Muscle layer of duodenum (tissue), 2 donors: Measurements from ENCODE around the gene S100A14.
"Not testable (repeated sequence)": the region's sequence is repeated elsewhere in the genome, so short reads cannot be mapped to it uniquely, and the experiment has no call there.

Experiments used
- H3K27ac ChIP-seq: one replicate; pipeline ENCODE4 v1.7.0; 2013; ENCODE audit warnings: mild to moderate bottlenecking, low read length
- H3K27me3 ChIP-seq: one replicate; pipeline ENCODE4 v1.7.0; 2013; ENCODE audit warnings: low read depth, mild to moderate bottlenecking, control low read depth, low read length
- H3K36me3 ChIP-seq, 2 donors: one replicate each; pipeline ENCODE4 v1.7.0; 2013; ENCODE audit warnings: low read length in 2 of 2, control low read depth in 1 of 2, mild to moderate bottlenecking in 1 of 2; ENCODE audit not compliant: insufficient read depth in 2 of 2, control insufficient read depth in 1 of 2
- H3K4me1 ChIP-seq, 2 donors: one replicate each; pipeline ENCODE4 v1.7.0; 2013; ENCODE audit warnings: low read length in 2 of 2, mild to moderate bottlenecking in 2 of 2, control low read depth in 1 of 2, moderate library complexity in 1 of 2; ENCODE audit not compliant: insufficient read depth in 2 of 2, control insufficient read depth in 1 of 2
- H3K4me3 ChIP-seq, 2 donors: one replicate each; pipeline ENCODE4 v1.7.0; 2013; ENCODE audit warnings: low read length in 2 of 2, low read depth in 1 of 2, mild to moderate bottlenecking in 1 of 2
- H3K9me3 ChIP-seq, 2 donors: one replicate each; pipeline ENCODE4 v1.7.0; 2013; ENCODE audit warnings: low read length in 2 of 2, control low read depth in 1 of 2, mild to moderate bottlenecking in 1 of 2; ENCODE audit not compliant: control insufficient read depth in 1 of 2
- donor health status: healthy.

Gene S100A14

DNA sequence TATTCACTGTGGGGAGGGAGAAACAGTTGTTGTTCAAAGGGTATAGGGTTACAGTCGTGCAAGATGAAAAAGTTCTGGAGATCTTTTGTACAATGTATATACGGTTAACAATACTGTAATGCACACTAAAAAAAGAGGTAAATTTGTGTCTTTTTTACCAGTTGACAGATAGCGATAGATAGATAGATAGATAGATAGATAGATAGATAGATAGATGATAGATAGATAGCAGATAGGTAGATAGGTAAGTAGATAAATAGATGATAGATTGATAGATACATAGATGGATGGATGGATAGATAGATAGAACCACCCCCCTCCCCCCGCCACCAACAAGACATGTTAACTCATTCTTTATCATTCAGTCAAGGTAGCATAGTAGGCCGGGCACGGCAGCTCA is 13.4 kb downstream of the S100A14 start:
- no peaks in the 10 kb centered on the region for H3K9me3 ChIP-seq
- H3K4me1 ChIP-seq = peaks cover 4 to 5% of the 10 kb centered on the region in 2 donors
- H3K27me3 ChIP-seq = no peaks in the 10 kb centered on the region
- no peak overlapping the region for H3K27ac ChIP-seq
- no peak overlapping the region for H3K4me3 ChIP-seq
- H3K36me3 ChIP-seq = peaks cover 14 to 22% of the 10 kb centered on the region in 2 donors

- H3K9me3 ChIP-seq = no peaks in the 10 kb centered on the region
- H3K4me3 ChIP-seq = no peak overlapping the region
- no peaks in the 10 kb centered on the region for H3K36me3 ChIP-seq
- peaks cover 4 to 5% of the 10 kb centered on the region in 2 donors for H3K4me1 ChIP-seq
- no peak overlapping the region for H3K27ac ChIP-seq
- H3K27me3 ChIP-seq = no peaks in the 10 kb centered on the region
Measured at GRCh38 chr1:153599847-153600246, 16.3 kb downstream of the S100A14 start.

GRCh38 chr1:153598309-153599172 is 17.6 kb downstream of the S100A14 start:
- H3K9me3 ChIP-seq = no peaks in the 10 kb centered on the region
- no peaks in the 10 kb centered on the region for H3K27me3 ChIP-seq
- no peaks in the 10 kb centered on the region for H3K36me3 ChIP-seq
- H3K4me1 ChIP-seq = peaks cover 4 to 5% of the 10 kb centered on the region in 2 donors
- H3K4me3 ChIP-seq = no peak overlapping the region
- H3K27ac ChIP-seq = no peak overlapping the region

DNA sequence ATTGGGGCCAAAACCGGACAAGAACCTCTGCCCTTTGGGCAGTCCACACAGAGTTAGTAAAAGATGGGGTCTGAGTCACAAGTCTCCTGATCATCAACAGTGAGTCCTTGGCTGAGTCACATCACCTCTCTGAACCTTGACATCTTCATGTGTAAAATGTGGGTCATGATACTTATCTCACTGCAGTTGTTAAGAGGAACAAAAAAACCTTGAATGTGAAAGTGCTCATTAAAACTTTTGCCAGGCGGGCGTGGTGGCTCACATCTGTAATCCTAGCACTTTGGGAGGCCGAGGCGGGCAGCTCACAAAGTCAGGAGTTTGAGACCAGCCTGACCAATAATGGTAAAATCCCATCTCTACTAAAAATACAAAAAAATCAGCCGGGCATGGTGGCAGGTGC is 18.9 kb downstream of the S100A14 start:
- no peaks in the 10 kb centered on the region for H3K27me3 ChIP-seq
- no peak overlapping the region for H3K27ac ChIP-seq
- H3K9me3 ChIP-seq = no peaks in the 10 kb centered on the region
- H3K36me3 ChIP-seq = no peaks in the 10 kb centered on the region
- H3K4me1 ChIP-seq = peaks cover 4 to 5% of the 10 kb centered on the region in 2 donors
- no peak overlapping the region for H3K4me3 ChIP-seq

GRCh38 chr1:153592748-153593147 is 23.4 kb downstream of the S100A14 start:
- Histone ChIP-seq H3K4me3 (no peak overlapping the region), H3K27ac (no peak overlapping the region), H3K36me3 (no peaks in the 10 kb centered on the region), H3K4me1 (no peaks in the 10 kb centered on the region), H3K27me3 (no peaks in the 10 kb centered on the region), H3K9me3 (no peaks in the 10 kb centered on the region)

DNA sequence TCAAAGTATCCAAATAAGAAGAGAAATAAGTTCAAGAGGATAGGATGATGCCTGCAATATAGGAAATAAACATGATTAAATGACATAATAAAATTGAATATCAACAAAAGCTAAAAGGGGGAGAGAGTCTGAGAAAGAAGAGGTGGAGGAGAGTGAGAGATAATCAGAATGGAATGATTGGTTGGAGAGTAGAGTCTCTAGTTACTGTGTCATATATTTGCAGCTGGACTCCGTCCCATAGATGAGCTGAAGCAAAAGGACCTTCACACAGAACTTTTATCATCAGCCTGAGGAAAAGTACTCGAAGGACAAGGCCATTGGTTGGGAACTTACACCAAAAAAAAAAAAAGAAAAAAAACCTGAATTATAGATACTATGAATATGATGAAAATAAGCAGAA is 27.6 kb downstream of the S100A14 start:
- Histone ChIP-seq H3K27ac (no peak overlapping the region), H3K36me3 (no peaks in the 10 kb centered on the region), H3K4me3 (no peak overlapping the region), H3K4me1 (no peaks in the 10 kb centered on the region), H3K27me3 (no peaks in the 10 kb centered on the region), H3K9me3 (no peaks in the 10 kb centered on the region)

DNA sequence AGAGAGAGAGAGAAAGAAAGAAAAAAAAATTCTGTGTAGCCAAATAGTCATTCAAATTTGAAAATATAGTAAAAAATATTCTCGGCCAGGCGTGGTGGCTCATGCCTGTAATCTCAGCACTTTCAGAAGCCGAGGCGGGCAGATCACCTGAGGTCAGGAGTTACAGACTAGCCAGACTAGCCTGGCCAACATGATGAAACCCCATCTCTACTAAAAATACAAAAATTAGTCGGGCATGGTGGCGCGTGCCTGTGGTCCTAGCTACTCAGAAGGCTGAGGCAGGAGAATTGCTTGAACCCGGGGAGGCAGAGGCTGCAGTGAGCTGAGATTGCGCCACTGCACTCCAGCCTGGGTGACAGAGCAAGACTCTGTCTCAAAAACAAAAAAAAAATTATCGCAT is 28.1 kb downstream of the S100A14 start:
- H3K9me3 ChIP-seq, H3K27ac ChIP-seq, H3K4me1 ChIP-seq, H3K27me3 ChIP-seq, H3K36me3 ChIP-seq, H3K4me3 ChIP-seq: not testable (repeated sequence)

DNA sequence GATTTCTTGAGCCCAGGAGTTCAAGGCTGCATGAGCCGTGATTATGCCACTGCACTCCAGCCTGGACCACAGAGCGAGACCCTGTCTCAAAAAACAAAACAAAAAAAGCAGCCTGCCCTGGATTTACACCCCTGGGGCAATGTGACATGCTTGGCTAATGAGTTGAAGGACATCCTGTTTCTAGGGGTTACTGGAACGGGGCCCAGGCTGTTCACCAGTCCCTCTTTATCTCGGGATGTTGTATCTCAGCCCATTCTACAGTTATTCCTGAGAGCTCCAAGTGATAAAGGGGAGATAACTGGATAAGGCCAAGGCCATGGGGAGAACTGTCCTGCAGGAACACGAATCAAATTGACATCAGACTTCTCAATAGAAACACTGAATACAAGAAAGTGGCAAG is 28.8 kb downstream of the S100A14 start:
- no peak overlapping the region for H3K27ac ChIP-seq
- H3K36me3 ChIP-seq = no peaks in the 10 kb centered on the region
- no peak overlapping the region for H3K4me3 ChIP-seq
- no peaks in the 10 kb centered on the region for H3K27me3 ChIP-seq
- no peaks in the 10 kb centered on the region for H3K4me1 ChIP-seq
- no peaks in the 10 kb centered on the region for H3K9me3 ChIP-seq

DNA sequence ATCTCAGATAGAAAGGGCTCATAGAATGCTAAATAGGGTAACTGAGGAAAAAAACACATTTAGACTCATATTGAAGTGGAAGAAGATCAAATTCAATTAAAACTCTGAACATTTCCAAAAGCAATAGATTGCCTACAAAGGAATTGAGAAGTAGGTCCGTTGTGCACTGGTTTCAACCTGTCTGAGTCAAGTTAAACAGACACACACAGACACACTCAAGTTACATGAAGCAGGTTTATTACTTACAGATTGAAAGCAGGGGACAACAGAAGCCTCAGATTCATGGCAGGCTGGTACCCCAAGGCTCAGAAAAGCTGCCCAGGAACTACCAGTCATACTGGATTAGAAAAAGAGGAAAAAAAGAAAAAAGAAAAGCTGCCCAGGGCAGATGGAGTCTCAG is 29.8 kb downstream of the S100A14 start:
- no peaks in the 10 kb centered on the region for H3K9me3 ChIP-seq
- no peaks in the 10 kb centered on the region for H3K4me1 ChIP-seq
- no peak overlapping the region for H3K27ac ChIP-seq
- H3K36me3 ChIP-seq = no peaks in the 10 kb centered on the region
- no peaks in the 10 kb centered on the region for H3K27me3 ChIP-seq
- no peak overlapping the region for H3K4me3 ChIP-seq

- H3K27ac ChIP-seq = no peak overlapping the region
- H3K27me3 ChIP-seq = no peaks in the 10 kb centered on the region
Measured at GRCh38 chr1:153585006-153585405, 31.1 kb downstream of the S100A14 start.

DNA sequence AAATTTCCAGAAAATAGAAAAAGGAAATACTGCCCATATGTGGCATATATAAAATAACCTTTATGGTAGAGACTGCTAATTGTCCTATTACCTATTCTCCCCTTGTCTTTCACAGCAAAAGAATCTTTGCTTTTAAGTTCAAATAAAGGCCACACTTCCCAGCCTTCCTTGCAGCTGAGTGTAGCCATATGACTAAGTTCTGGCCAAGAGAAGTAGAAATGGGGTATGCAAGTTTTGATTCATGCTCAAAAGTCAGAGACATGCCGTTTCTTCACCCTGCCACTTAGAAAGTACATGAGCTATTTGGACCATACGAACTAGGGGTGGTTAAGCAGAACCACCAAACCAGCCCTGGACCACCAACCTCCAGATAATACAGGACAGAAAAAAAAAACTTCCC is 32.1 kb downstream of the S100A14 start:
- Histone ChIP-seq H3K27me3 (no peaks in the 10 kb centered on the region), H3K9me3 (no peaks in the 10 kb centered on the region), H3K4me1 (no peaks in the 10 kb centered on the region), H3K36me3 (no peaks in the 10 kb centered on the region), H3K27ac (no peak overlapping the region), H3K4me3 (no peak overlapping the region)

More at GRCh38 chr1:153585006-153585405, 31.1 kb downstream of the S100A14 start:
- Histone ChIP-seq H3K4me3 (no peak overlapping the region), H3K36me3 (no peaks in the 10 kb centered on the region), H3K4me1 (no peaks in the 10 kb centered on the region), H3K9me3 (no peaks in the 10 kb centered on the region)

GRCh38 chr1:153583514-153583913 is 32.6 kb downstream of the S100A14 start:
- not testable (repeated sequence) for H3K4me3 ChIP-seq, H3K27ac ChIP-seq, H3K9me3 ChIP-seq, H3K4me1 ChIP-seq, H3K36me3 ChIP-seq, H3K27me3 ChIP-seq
